IPS-18c (cell line): ENCODE measurements around the gene G3BP1.
"Not testable (repeated sequence)": the region's sequence is repeated elsewhere in the genome, so short reads cannot be mapped to it uniquely, and the experiment has no call there.

Source experiments
- H3K4me3 ChIP-seq: 2 replicates; pipeline ENCODE4 v1.7.0; 2013; ENCODE audit warnings: low read depth, mild to moderate bottlenecking, low read length, moderate library complexity; ENCODE audit not compliant: insufficient read depth
- H3K9me3 ChIP-seq: one replicate; pipeline ENCODE4 v1.6.1; 2013; ENCODE audit warnings: mild to moderate bottlenecking, low read length, moderate library complexity; ENCODE audit not compliant: control insufficient read depth, insufficient read depth

G3BP1 gene

GRCh38 chr5:151812757-151813309 lies 41.1 kb downstream of the G3BP1 start:
- Histone ChIP-seq H3K4me3 (no peak overlapping the region), H3K9me3 (no peaks in the 10 kb centered on the region)

DNA sequence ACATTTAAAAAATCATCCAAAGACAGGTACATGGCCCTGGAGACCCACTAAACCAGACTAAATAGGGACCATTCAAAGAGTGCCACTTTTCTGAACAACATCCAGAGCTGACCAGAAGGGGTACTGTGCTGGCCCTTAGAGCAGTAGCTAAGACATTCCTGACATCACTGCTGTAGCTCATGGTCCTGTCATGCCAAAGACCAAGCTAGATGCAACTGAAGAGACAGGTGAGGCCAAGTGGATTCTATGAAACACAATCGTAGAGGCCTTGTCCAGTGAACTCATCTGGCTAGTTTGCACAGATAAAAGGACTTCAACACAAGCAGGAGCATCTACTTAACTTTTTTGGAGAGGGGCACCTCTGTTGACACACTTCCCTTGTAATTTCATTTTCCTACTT lies 43.3 kb downstream of the G3BP1 start:
- Histone ChIP-seq H3K4me3 (no peak overlapping the region), H3K9me3 (no peaks in the 10 kb centered on the region)

DNA sequence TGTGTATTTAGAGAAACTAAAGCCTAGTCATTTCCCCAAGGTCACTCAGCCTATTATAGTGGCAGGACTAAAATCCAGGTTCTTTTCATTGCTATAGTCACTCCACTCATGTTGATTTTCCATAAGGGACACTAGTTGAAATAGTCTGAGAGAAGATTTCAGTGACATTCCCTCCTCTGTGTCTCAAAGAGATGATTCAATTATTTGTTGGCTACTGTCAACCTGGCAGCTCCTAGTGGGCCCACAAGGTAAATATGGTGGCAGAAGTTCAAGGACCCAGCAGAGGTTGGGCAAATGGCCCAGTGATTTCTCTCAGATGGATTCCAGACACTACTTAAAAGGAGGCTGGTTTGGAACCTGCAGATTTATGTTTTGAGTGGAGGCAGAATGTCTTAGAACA lies 48.1 kb downstream of the G3BP1 start:
- H3K4me3 ChIP-seq: no peak overlapping the region
- H3K9me3 ChIP-seq: no peaks in the 10 kb centered on the region

- H3K9me3 ChIP-seq: no peaks in the 10 kb centered on the region
- no peak overlapping the region for H3K4me3 ChIP-seq
Observed at GRCh38 chr5:151820271-151820670, 48.5 kb downstream of the G3BP1 start.

- H3K4me3 ChIP-seq: no peak overlapping the region
- no peaks in the 10 kb centered on the region for H3K9me3 ChIP-seq
Observed at GRCh38 chr5:151820903-151821302, 49.1 kb downstream of the G3BP1 start.

- Histone ChIP-seq H3K4me3 (no peak overlapping the region), H3K9me3 (no peaks in the 10 kb centered on the region)
Observed at GRCh38 chr5:151822141-151822540, 50.4 kb downstream of the G3BP1 start.

DNA sequence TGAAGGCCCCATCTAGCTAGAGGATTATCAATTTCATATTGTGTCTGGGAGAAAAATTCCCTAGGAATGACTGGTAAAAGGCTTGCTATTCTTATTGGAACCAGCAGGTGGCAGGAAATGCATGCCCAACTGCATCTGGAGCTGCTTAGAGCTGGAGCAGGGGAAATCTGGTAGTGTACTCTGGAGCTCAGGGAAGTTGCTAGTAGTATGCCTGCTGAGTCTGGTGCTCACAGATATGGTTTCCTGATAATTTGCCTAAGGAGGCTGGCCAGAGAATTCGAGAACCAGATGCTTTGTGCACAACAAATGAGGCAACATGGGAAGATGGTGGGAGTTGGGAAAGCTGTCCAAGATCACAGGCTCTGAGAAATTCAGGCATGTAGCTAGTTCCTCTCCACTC lies 53.7 kb downstream of the G3BP1 start:
- no peaks in the 10 kb centered on the region for H3K9me3 ChIP-seq
- H3K4me3 ChIP-seq: no peak overlapping the region

GRCh38 chr5:151829370-151829769 lies 57.6 kb downstream of the G3BP1 start:
- H3K9me3 ChIP-seq: no peaks in the 10 kb centered on the region
- H3K4me3 ChIP-seq: no peak overlapping the region

GRCh38 chr5:151832843-151833242 lies 61.1 kb downstream of the G3BP1 start:
- H3K4me3 ChIP-seq, H3K9me3 ChIP-seq: not testable (repeated sequence)

DNA sequence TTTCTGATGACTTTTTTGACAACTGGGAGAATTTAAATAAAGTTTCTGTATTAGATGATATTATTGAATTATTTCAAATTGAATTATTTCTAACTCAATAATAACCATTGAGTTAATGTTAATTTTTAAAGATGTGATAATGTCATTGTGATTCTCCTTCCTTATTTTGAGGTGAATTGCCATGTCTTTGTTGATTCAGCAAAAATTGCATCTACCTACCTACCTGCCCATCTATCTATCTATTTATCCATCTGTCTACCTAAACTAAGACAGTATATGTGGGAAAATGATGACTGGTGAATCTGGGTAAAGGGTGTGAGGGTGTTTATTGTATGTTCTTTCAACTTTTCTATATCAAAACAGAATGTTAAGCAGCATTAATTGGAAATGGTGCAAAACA lies 75.0 kb downstream of the G3BP1 start:
- Histone ChIP-seq H3K4me3 (no peak overlapping the region), H3K9me3 (no peaks in the 10 kb centered on the region)

DNA sequence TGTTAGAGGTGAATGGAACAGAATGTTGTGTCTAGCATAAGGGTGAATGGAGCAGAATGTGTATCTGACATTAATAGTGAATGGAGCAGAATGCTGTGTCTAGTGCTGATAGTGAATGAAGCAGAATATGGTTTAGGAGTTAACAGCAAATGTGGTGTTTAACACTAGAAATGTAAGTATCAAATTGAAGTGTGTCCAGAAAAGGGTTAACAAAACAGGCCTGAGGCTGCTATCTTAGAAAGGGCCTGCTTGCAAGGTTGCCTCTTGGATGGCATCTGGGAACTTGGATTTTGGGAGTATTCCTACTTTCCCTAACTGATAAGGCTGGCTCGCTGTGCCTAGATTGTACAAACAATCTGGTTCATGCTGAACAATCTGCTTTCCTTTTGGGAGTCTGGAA lies 76.1 kb downstream of the G3BP1 start:
- H3K4me3 ChIP-seq: no peak overlapping the region
- H3K9me3 ChIP-seq: no peaks in the 10 kb centered on the region

GRCh38 chr5:151855701-151856100 lies 83.9 kb downstream of the G3BP1 start:
- H3K4me3 ChIP-seq: no peak overlapping the region
- no peaks in the 10 kb centered on the region for H3K9me3 ChIP-seq

GRCh38 chr5:151856861-151857260 lies 85.1 kb downstream of the G3BP1 start:
- H3K4me3 ChIP-seq: no peak overlapping the region
- H3K9me3 ChIP-seq: no peaks in the 10 kb centered on the region

DNA sequence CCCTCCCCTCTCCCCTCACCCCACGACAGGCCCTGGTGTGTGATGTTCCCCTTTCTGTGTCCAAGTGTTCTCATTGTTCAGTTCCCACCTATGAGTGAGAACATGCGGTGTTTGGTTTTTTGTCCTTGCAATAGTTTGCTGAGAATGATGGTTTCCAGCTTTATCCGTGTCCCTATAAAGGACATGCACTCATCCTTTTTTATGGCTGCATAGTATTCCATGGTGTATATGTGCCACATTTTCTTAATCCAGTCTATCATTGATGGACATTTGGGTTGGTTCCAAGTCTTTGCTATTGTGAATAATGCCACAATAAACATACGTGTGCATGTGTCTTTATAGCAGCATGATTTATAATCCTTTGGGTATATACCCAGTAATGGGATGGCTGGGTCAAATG lies 89.1 kb downstream of the G3BP1 start:
- H3K4me3 ChIP-seq, H3K9me3 ChIP-seq: not testable (repeated sequence)
